Smooth muscle cell (in vitro differentiated cells): ENCODE measurements around the gene YPEL1. TPM values are rescaled to one million over a fixed set of nuclear protein-coding genes. Genes with fewer than 3 reads are reported as not detected.

Experiments used
- DNase-seq: peaks from one replicate; lab custom pipeline; 2025; ENCODE audit not compliant: unreplicated experiment; lab: John Stamatoyannopoulos, UW
- H2AFZ ChIP-seq: fragments of 200-600 bp; sonication (generic); 2 replicates; pipeline ENCODE4 v1.6.0; 2016; ENCODE audit warnings: antibody characterized with exemption, low read depth, mild to moderate bottlenecking
- H3F3A ChIP-seq: fragments of 200-600 bp; sonication (generic); 2 replicates; pipeline ENCODE4 v1.6.0; 2017; ENCODE audit warnings: antibody characterized with exemption, low read depth
- H3K27ac ChIP-seq: fragments of 200-600 bp; sonication (generic); 2 replicates; pipeline ENCODE4 v1.5.1; 2016; ENCODE audit warnings: low read depth, mild to moderate bottlenecking
- H3K27me3 ChIP-seq: fragments of 200-600 bp; sonication (generic); 2 replicates; pipeline ENCODE4 v1.6.1; 2016; ENCODE audit warnings: low read depth, mild to moderate bottlenecking
- H3K36me3 ChIP-seq: fragments of 200-600 bp; sonication (generic); 2 replicates; pipeline ENCODE4 v1.5.1; 2016; ENCODE audit warnings: low read depth
- H3K4me1 ChIP-seq: fragments of 200-600 bp; sonication (generic); 2 replicates; pipeline ENCODE4 v1.5.1; 2016; ENCODE audit warnings: low read depth
- H3K4me2 ChIP-seq: fragments of 200-600 bp; sonication (generic); 2 replicates; pipeline ENCODE4 v1.6.0; 2016; ENCODE audit warnings: mild to moderate bottlenecking
- H3K4me3 ChIP-seq: fragments of 200-600 bp; sonication (generic); 2 replicates; pipeline ENCODE4 v1.5.1; 2016; ENCODE audit warnings: mild to moderate bottlenecking
- H3K79me2 ChIP-seq: fragments of 200-600 bp; sonication (generic); 2 replicates; pipeline ENCODE4 v1.6.0; 2016; ENCODE audit warnings: low read depth, mild to moderate bottlenecking
- H3K9ac ChIP-seq: fragments of 200-600 bp; sonication (generic); 2 replicates; pipeline ENCODE4 v1.6.0; 2016; ENCODE audit warnings: low read depth
- H3K9me3 ChIP-seq: fragments of 200-600 bp; sonication (generic); replicated peaks from 2 replicates; pipeline ENCODE4 v1.5.1; 2016; ENCODE audit warnings: low read depth
- H4K20me1 ChIP-seq: fragments of 200-600 bp; sonication (generic); 2 replicates; pipeline ENCODE4 v1.6.0; 2016; ENCODE audit warnings: low read depth
- CTCF ChIP-seq: fragments of 200-600 bp; sonication (generic); IDR thresholded peaks from 2 replicates; pipeline ENCODE4 v1.5.1; 2017; ENCODE audit warnings: borderline replicate concordance, mild to moderate bottlenecking, antibody characterized with exemption; ENCODE audit not compliant: insufficient read depth, poor library complexity, severe bottlenecking
- WGBS: methylation state at CpG from one replicate; pipeline ENCODE4 v1.1.7; 2016; ENCODE audit warnings: low lambda C conversion rate; 5-methylcytosine and 5-hydroxymethylcytosine counted together
- polyA plus RNA-seq: library from polyadenylated mRNA; unstranded; fragments of >200 nt; fragmentation: Nextera tagmentation; extraction: Ambion mirVana; gene quantifications from 2 replicates; pipeline ENCODE4 v1.2.1, GENCODE V29; 2016
- total RNA-seq: library from RNA; depleted of rRNA; stranded (reverse); fragments of >200 nt; gene quantifications from 2 replicates; pipeline ENCODE4 v1.2.3, GENCODE V29; 2014

YPEL1 gene
- total and polyA plus RNA-seq, 2 experiments from 2014 or later = 1.8 to 4.1 TPM

DNA sequence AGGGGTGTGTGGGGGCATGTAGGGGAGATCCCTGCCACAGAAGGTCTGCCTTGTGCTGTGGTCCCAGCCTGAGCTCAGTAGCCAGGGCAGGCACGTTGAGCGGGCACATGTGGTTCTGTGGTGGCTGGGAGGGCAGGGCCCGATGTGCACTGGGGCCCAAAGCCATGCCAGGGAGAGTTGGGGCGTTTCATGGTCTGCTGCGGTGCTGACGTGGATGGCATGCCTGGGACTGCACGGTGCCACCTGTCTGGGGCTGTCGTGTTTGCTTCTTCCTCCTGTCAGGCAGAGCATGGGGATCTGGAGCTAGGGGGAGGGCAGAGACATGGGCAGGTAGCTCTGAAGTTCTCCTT lies 50.5 kb downstream of the YPEL1 start:
- Histone ChIP-seq H3K36me3 (no peaks in the 10 kb centered on the region), H3K4me1 (no peaks in the 10 kb centered on the region), H3F3A (no peaks in the 10 kb centered on the region), H3K79me2 (no peaks in the 10 kb centered on the region), H3K9me3 (no peaks in the 10 kb centered on the region), H3K27me3 (no peaks in the 10 kb centered on the region), H3K27ac (no peak overlapping the region), H3K4me3 (no peak overlapping the region), H2AFZ (no peak overlapping the region), H3K4me2 (no peak overlapping the region), H3K9ac (no peak overlapping the region), H4K20me1 (no peaks in the 10 kb centered on the region)
- DNase-seq = no peak
- WGBS = 98% methylated on average over 7 of the region's 8 CpGs
- no peak for TF ChIP-seq CTCF

DNA sequence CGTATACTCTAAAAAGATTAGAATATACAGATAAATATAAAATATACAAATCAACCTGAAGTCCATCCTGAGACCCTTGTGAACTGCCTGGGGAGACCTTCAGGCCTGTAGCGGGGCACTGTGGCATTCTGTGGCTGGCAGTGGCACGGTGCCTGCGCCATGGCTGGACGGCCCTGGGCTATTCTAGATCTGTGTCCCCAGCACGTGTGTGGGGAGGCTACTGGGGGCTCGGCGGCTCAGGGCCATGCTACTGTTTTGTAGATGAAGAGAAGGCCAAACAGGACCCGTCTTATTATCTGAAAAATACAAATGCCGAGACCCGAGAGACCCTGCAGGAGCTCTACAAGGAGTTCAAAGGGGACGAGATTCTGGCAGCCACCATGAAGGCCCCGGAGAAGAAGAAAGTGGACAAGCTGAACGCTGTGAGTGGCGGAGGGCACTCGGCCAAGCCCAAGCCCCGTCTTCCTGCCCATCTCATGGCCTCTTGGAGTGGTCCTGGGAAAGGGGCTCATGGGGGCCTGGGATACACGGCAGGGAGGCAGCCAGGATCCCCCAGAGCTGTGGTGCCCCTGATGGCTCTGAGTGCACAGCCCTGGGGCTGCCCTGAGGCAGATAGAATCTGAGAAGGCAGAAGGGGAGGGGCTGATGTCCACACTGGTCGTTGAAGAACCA lies 51.0 kb downstream of the YPEL1 start:
- Histone ChIP-seq H3K4me2 (no peak overlapping the region), H4K20me1 (no peaks in the 10 kb centered on the region), H3K9ac (no peak overlapping the region), H3K27ac (no peak overlapping the region), H3K4me3 (no peak overlapping the region), H3K9me3 (no peaks in the 10 kb centered on the region), H3K4me1 (no peaks in the 10 kb centered on the region), H3K27me3 (no peaks in the 10 kb centered on the region), H3F3A (no peaks in the 10 kb centered on the region), H2AFZ (no peak overlapping the region), H3K36me3 (no peaks in the 10 kb centered on the region), H3K79me2 (no peaks in the 10 kb centered on the region)
- 95% methylated on average over 19 of the region's 19 CpGs for WGBS
- no peak for DNase-seq
- TF ChIP-seq CTCF = no peak

DNA sequence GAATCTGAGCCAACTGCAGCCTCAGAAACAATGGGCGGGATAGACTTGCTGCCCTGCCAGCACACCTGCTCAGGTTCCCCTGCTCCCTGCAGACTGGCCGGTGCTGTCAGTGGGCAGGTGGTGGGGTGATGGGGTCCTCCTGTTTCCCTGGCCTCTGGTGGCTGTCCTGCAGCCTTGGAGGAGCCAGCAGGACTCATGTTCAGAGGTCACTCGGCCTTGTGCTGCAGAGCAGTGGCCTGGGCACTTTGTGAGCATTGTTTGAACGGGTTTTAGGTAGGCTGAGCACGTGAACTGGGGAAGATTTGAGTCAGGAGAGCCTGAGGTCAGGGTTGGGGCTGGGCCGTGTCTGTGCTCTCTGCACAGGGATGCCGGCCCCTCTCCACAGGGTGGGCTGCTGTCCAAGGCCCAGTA lies 52.2 kb downstream of the YPEL1 start:
- no peak for DNase-seq
- H2AFZ ChIP-seq = no peak overlapping the region
- H3K27me3 ChIP-seq = no peaks in the 10 kb centered on the region
- H3F3A ChIP-seq = no peaks in the 10 kb centered on the region
- H3K9me3 ChIP-seq = no peaks in the 10 kb centered on the region
- H3K4me1 ChIP-seq = no peaks in the 10 kb centered on the region
- H3K4me3 ChIP-seq = no peak overlapping the region
- no peak for TF ChIP-seq CTCF
- H3K79me2 ChIP-seq = no peaks in the 10 kb centered on the region
- WGBS = 95% methylated on average over 7 of the region's 7 CpGs
- no peaks in the 10 kb centered on the region for H4K20me1 ChIP-seq
- H3K27ac ChIP-seq = no peak overlapping the region
- H3K36me3 ChIP-seq = no peaks in the 10 kb centered on the region
- no peak overlapping the region for H3K9ac ChIP-seq
- H3K4me2 ChIP-seq = no peak overlapping the region
